ENCODE data around the gene EHBP1. TPM values are rescaled to one million over a fixed set of nuclear protein-coding genes. Genes with fewer than 3 reads are reported as not detected.

The EHBP1 gene
- total RNA-seq, 4 donors from 2014 or later: 11.1 to 19.0 (median 15.4) TPM

DNA sequence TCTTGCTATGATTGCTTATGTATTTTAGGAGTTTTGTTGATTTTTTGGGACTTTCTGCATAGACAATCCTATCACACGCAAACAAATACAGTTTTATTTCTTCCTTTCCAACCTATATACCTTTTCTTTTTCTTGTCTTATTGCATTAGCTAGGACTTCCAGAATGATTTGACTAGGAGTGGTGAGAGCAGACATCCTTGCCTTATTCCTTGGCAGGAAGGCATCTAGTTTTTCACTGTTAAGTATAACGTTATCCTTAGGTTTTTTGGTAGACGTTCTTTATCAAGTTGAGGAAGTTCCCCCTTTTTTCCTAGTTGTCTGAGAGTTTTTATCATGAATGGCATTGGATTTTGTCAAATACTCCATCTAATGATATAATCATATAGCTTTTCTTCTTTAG is 25.8 kb downstream of the EHBP1 start:
- H3K27me3 ChIP-seq: no peaks in the 10 kb centered on the region
- in situ Hi-C loops (cut with MboI; ENCODE audit: low sequenced_read_pairs in 4 of 4) (no loop called here), intact Hi-C loops (cut with DNase I; ENCODE audit: low total_unique reads) (loop anchor here (2.0 kb wide), 1 partner anchor 18 kb away; no protein-coding TSS in a partner anchor)
- DNase-seq (no peak), ATAC-seq (no peak)
- no peak overlapping the region for H3K27ac ChIP-seq
- no peaks in the 10 kb centered on the region for H3K4me1 ChIP-seq
- TF ChIP-seq, protein P1, sequence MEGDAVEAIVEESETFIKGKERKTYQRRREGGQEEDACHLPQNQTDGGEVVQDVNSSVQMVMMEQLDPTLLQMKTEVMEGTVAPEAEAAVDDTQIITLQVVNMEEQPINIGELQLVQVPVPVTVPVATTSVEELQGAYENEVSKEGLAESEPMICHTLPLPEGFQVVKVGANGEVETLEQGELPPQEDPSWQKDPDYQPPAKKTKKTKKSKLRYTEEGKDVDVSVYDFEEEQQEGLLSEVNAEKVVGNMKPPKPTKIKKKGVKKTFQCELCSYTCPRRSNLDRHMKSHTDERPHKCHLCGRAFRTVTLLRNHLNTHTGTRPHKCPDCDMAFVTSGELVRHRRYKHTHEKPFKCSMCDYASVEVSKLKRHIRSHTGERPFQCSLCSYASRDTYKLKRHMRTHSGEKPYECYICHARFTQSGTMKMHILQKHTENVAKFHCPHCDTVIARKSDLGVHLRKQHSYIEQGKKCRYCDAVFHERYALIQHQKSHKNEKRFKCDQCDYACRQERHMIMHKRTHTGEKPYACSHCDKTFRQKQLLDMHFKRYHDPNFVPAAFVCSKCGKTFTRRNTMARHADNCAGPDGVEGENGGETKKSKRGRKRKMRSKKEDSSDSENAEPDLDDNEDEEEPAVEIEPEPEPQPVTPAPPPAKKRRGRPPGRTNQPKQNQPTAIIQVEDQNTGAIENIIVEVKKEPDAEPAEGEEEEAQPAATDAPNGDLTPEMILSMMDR (IDR thresholded peaks at IDR 0.05 in 4 of 5, conservative IDR thresholded peaks at IDR 0.05 in 1 of 5): no peak
- TF ChIP-seq POLR2A (IDR thresholded peaks at IDR 0.05): no peak
- no peaks in the 10 kb centered on the region for H3K36me3 ChIP-seq
- no peak overlapping the region for H3K4me3 ChIP-seq
- H3K9me3 ChIP-seq: peaks cover 0 to 4% (median 0%) of the 10 kb centered on the region in 3 donors

DNA sequence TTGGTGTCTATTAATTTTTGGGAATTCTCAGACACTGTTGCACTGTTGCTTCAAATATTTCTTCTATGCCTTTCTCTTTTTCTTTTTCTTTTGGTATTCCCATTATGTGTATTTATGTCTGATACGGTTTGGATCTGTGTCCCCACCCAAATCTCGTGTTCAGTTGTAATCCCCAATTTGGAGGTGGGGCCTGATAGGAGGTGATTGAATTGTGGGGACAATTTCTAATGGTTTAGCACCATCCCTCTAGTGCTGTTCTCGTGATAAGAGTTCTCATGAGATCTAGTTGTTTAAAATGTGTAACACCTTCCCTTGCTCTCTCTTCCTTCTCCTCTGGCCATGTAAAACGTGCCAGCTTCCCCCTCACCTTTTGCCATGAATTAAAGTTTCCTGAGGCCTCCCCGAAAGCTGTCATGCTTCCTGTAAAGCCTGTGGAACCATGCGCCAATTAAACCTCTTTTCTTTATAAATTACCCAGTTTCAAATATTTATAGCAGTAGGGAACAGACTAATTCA is 26.8 kb downstream of the EHBP1 start:
- no peak overlapping the region for H3K27ac ChIP-seq
- H3K4me3 ChIP-seq: no peak overlapping the region
- TF ChIP-seq, protein P1 (IDR thresholded peaks at IDR 0.05 in 4 of 5, conservative IDR thresholded peaks at IDR 0.05 in 1 of 5): no peak
- no peak for TF ChIP-seq POLR2A (IDR thresholded peaks at IDR 0.05)
- no peaks in the 10 kb centered on the region for H3K4me1 ChIP-seq
- H3K27me3 ChIP-seq: no peaks in the 10 kb centered on the region
- intact Hi-C loops (cut with DNase I; ENCODE audit: low total_unique reads) (no loop called here), in situ Hi-C loops (cut with MboI; ENCODE audit: low sequenced_read_pairs in 4 of 4) (no loop called here)
- ATAC-seq (no peak), DNase-seq (no peak)
- peaks cover 0 to 4% (median 0%) of the 10 kb centered on the region in 3 donors for H3K9me3 ChIP-seq
- H3K36me3 ChIP-seq: no peaks in the 10 kb centered on the region

DNA sequence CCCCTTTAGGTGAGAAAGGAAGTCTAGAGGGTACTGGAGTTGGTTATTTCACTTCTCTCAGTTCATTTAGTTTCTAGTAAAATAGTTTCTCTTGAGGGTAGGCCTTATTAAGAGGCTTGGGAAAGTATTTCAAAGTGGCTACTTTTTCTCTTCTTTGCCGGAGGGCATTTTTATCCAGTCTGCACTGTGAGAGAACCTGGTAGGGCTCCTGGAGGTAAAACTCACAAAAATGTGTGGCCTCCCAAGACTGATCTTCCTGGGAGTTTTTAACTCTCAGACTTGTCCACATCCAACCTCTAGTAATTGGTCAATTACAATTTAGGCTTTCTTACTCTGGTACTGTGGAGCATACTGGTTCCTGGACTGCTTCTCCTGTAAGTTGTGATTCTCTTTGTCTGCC is 28.0 kb downstream of the EHBP1 start:
- Histone ChIP-seq H3K4me1 (no peaks in the 10 kb centered on the region), H3K4me3 (no peak overlapping the region), H3K36me3 (no peaks in the 10 kb centered on the region), H3K27ac (no peak overlapping the region), H3K9me3 (peaks cover 0 to 4% (median 0%) of the 10 kb centered on the region in 3 donors), H3K27me3 (no peaks in the 10 kb centered on the region)
- TF ChIP-seq, protein P1 (IDR thresholded peaks at IDR 0.05 in 4 of 5, conservative IDR thresholded peaks at IDR 0.05 in 1 of 5): no peak
- TF ChIP-seq POLR2A (IDR thresholded peaks at IDR 0.05): no peak
- ATAC-seq: no peak
- intact Hi-C loops (cut with DNase I; ENCODE audit: low total_unique reads): no loop called here
- DNase-seq: no peak
- in situ Hi-C loops (cut with MboI; ENCODE audit: low sequenced_read_pairs in 4 of 4): no loop called here

DNA sequence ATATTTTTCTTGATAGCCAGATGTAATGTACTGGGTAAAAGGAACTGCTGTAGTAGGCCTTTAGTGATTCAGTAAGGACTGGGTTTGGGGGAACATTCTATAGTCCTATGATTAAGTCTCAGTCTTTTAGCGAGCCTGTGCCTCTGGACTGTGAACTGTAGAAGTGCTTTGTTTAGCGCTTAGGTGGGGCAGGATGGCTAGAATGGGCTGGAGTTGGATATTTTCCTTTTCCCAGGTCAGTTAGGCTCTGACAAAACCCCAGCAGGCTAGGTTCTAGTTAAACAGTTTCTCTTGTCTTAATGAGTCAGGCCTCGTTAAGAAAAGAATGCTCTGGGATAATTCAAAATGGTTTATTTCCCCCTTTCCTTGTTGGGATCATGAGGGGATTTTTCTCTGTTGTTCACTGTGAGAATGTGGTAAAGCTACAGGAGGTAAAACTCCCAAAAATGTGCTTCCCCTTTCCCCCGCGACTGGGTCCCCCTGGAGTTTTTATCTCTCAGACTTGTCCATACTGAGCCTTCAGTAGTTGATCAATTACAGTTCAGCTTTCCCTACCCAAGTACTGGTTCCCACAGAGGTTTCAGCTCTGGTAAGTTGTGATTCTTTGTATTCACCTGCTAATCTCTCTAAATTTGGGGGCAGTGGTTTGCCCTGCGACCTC is 31.5 kb downstream of the EHBP1 start:
- Histone ChIP-seq H3K4me3 (no peak overlapping the region), H3K4me1 (no peaks in the 10 kb centered on the region), H3K9me3 (no peaks in the 10 kb centered on the region), H3K27ac (no peak overlapping the region), H3K27me3 (no peaks in the 10 kb centered on the region), H3K36me3 (no peaks in the 10 kb centered on the region)
- TF ChIP-seq POLR2A (IDR thresholded peaks at IDR 0.05): no peak
- TF ChIP-seq, protein P1 (IDR thresholded peaks at IDR 0.05 in 4 of 5, conservative IDR thresholded peaks at IDR 0.05 in 1 of 5): no peak
- ATAC-seq (no peak), DNase-seq (no peak)
- in situ Hi-C loops (cut with MboI; ENCODE audit: low sequenced_read_pairs in 4 of 4) (no loop called here), intact Hi-C loops (cut with DNase I; ENCODE audit: low total_unique reads) (no loop called here)

All from gastrocnemius medialis (tissue), 4 donors.